ACC112 (cell line): ENCODE data around the gene FBN3.

Experiments
- H2AFZ ChIP-seq: fragments of 200-600 bp; sonication (generic); one replicate; pipeline ENCODE4 v1.6.0; 2017; ENCODE audit warnings: antibody characterized with exemption, low read length; ENCODE audit not compliant: unreplicated experiment
- H3K27ac ChIP-seq: fragments of 200-600 bp; sonication (generic); 2 replicates; pipeline ENCODE4 v1.5.1; 2014; ENCODE audit warnings: low read depth, mild to moderate bottlenecking, antibody characterized with exemption, low read length, moderate library complexity
- H3K27me3 ChIP-seq: fragments of 200-600 bp; sonication (generic); 2 replicates; pipeline ENCODE4 v1.6.1; 2014; ENCODE audit warnings: mild to moderate bottlenecking, antibody characterized with exemption, low read length, moderate library complexity, mixed read lengths; ENCODE audit not compliant: insufficient read depth
- H3K36me3 ChIP-seq: fragments of 200-600 bp; sonication (generic); 2 replicates; pipeline ENCODE4 v1.6.1; 2016; ENCODE audit warnings: mild to moderate bottlenecking, antibody characterized with exemption, low read length, moderate library complexity, mixed read lengths; ENCODE audit not compliant: insufficient read depth
- H3K4me1 ChIP-seq: fragments of 200-600 bp; sonication (generic); one replicate; pipeline ENCODE4 v1.6.1; 2016; ENCODE audit warnings: low read length, mixed read lengths; ENCODE audit not compliant: insufficient read depth, unreplicated experiment, control insufficient read depth
- H3K4me3 ChIP-seq: fragments of 200-600 bp; sonication (generic); 2 replicates; pipeline ENCODE4 v1.5.1; 2014; ENCODE audit warnings: mild to moderate bottlenecking, low read depth, low read length
- H3K79me2 ChIP-seq: fragments of 200-600 bp; sonication (generic); one replicate; pipeline ENCODE4 v1.6.0; 2016; ENCODE audit warnings: low read length; ENCODE audit not compliant: control insufficient read depth, unreplicated experiment, insufficient read depth

The FBN3 gene

GRCh38 chr19:8149261-8150094 lies at the start of gene FBN3:
Gene FBN3, minus strand, starts transcription at chr19:8149592. Its CDS starts 2,112 bp downstream, at chr19:8147480.
- Histone ChIP-seq H3K79me2 (no peaks in the 10 kb centered on the region), H2AFZ (no peak within 1 kb of the TSS), H3K4me1 (peaks cover under 1% of the 10 kb centered on the region), H3K4me3 (no peak within 1 kb of the TSS), H3K36me3 (no peaks in the 10 kb centered on the region), H3K27me3 (peaks cover 47% of the 10 kb centered on the region), H3K27ac (no peak within 1 kb of the TSS)

- H3K36me3 ChIP-seq = no peaks in the 10 kb centered on the region
- no peaks in the 10 kb centered on the region for H3K79me2 ChIP-seq
- H3K27ac ChIP-seq = no peak overlapping the region
- H2AFZ ChIP-seq = no peak overlapping the region
- H3K27me3 ChIP-seq = no peaks in the 10 kb centered on the region
- H3K4me3 ChIP-seq = no peak overlapping the region
- H3K4me1 ChIP-seq = peaks cover 3% of the 10 kb centered on the region
Measured at GRCh38 chr19:8196271-8196927, 47.0 kb upstream of the FBN3 start.

- H3K4me1 ChIP-seq = peaks cover 3% of the 10 kb centered on the region
- H2AFZ ChIP-seq = no peak overlapping the region
- no peaks in the 10 kb centered on the region for H3K27me3 ChIP-seq
- H3K4me3 ChIP-seq = no peak overlapping the region
- no peaks in the 10 kb centered on the region for H3K79me2 ChIP-seq
- no peaks in the 10 kb centered on the region for H3K36me3 ChIP-seq
- no peak overlapping the region for H3K27ac ChIP-seq
Measured at GRCh38 chr19:8194528-8195267, 45.3 kb upstream of the FBN3 start.

- Histone ChIP-seq H3K4me1 (peaks cover 3% of the 10 kb centered on the region), H3K27ac (no peak overlapping the region), H3K4me3 (no peak overlapping the region), H3K27me3 (no peaks in the 10 kb centered on the region), H3K36me3 (no peaks in the 10 kb centered on the region), H2AFZ (no peak overlapping the region), H3K79me2 (no peaks in the 10 kb centered on the region)
Measured at GRCh38 chr19:8192221-8192820, 42.9 kb upstream of the FBN3 start.

GRCh38 chr19:8185343-8186068 lies 36.1 kb upstream of the FBN3 start:
- Histone ChIP-seq H3K36me3 (no peaks in the 10 kb centered on the region), H3K4me1 (no peaks in the 10 kb centered on the region), H3K27ac (no peak overlapping the region), H2AFZ (no peak overlapping the region), H3K27me3 (no peaks in the 10 kb centered on the region), H3K79me2 (no peaks in the 10 kb centered on the region), H3K4me3 (no peak overlapping the region)

- H3K36me3 ChIP-seq = no peaks in the 10 kb centered on the region
- H3K27me3 ChIP-seq = no peaks in the 10 kb centered on the region
- no peaks in the 10 kb centered on the region for H3K79me2 ChIP-seq
- H2AFZ ChIP-seq = no peak overlapping the region
- no peak overlapping the region for H3K27ac ChIP-seq
- H3K4me3 ChIP-seq = no peak overlapping the region
- H3K4me1 ChIP-seq = no peaks in the 10 kb centered on the region
Measured at GRCh38 chr19:8184274-8184673, 34.9 kb upstream of the FBN3 start.

GRCh38 chr19:8180018-8180417 lies 30.6 kb upstream of the FBN3 start:
- no peak overlapping the region for H2AFZ ChIP-seq
- H3K27ac ChIP-seq = no peak overlapping the region

GRCh38 chr19:8174706-8175105 lies 25.3 kb upstream of the FBN3 start:
- no peak overlapping the region for H3K27ac ChIP-seq
- H3K36me3 ChIP-seq = no peaks in the 10 kb centered on the region
- no peak overlapping the region for H2AFZ ChIP-seq
- no peak overlapping the region for H3K4me3 ChIP-seq
- H3K4me1 ChIP-seq = no peaks in the 10 kb centered on the region
- no peaks in the 10 kb centered on the region; the same call in 1 of the 2 replicates for H3K27me3 ChIP-seq
- H3K79me2 ChIP-seq = no peaks in the 10 kb centered on the region

More at GRCh38 chr19:8180018-8180417, 30.6 kb upstream of the FBN3 start:
- Histone ChIP-seq H3K27me3 (no peaks in the 10 kb centered on the region), H3K4me1 (no peaks in the 10 kb centered on the region), H3K36me3 (no peaks in the 10 kb centered on the region), H3K79me2 (no peaks in the 10 kb centered on the region), H3K4me3 (no peak overlapping the region)

- no peaks in the 10 kb centered on the region for H3K36me3 ChIP-seq
Measured at GRCh38 chr19:8168537-8168936, 19.1 kb upstream of the FBN3 start.

GRCh38 chr19:8167985-8168384 lies 18.6 kb upstream of the FBN3 start:
- no peaks in the 10 kb centered on the region for H3K79me2 ChIP-seq
- no peak overlapping the region for H3K27ac ChIP-seq
- no peaks in the 10 kb centered on the region for H3K36me3 ChIP-seq
- no peak overlapping the region for H2AFZ ChIP-seq
- H3K4me3 ChIP-seq = no peak overlapping the region
- H3K4me1 ChIP-seq = no peaks in the 10 kb centered on the region
- no peaks in the 10 kb centered on the region; the same call in 1 of the 2 replicates for H3K27me3 ChIP-seq

More at GRCh38 chr19:8168537-8168936, 19.1 kb upstream of the FBN3 start:
- no peaks in the 10 kb centered on the region for H3K79me2 ChIP-seq
- no peaks in the 10 kb centered on the region for H3K4me1 ChIP-seq
- H2AFZ ChIP-seq = no peak overlapping the region
- H3K27me3 ChIP-seq = no peaks in the 10 kb centered on the region; the same call in 1 of the 2 replicates
- H3K4me3 ChIP-seq = no peak overlapping the region
- no peak overlapping the region for H3K27ac ChIP-seq
